GM12874 (cell line): ENCODE measurements around the gene KNSTRN.

Experiments used
- CTCF ChIP-seq: IDR thresholded peaks from 2 replicates; pipeline ENCODE4 v1.5.1; 2011; ENCODE audit warnings: low read depth, mild to moderate bottlenecking, control low read depth, low read length, moderate library complexity; ENCODE audit not compliant: insufficient read depth

KNSTRN gene

GRCh38 chr15:40443255-40443654 is 60.7 kb downstream of the KNSTRN start:
- no peak for TF ChIP-seq CTCF

GRCh38 chr15:40443846-40444245 is 61.3 kb downstream of the KNSTRN start:
- TF ChIP-seq CTCF, result no peak
